Naive thymus-derived CD4-positive, alpha-beta T cell (primary cell): ENCODE data around the gene NAGS. TPM values are rescaled to one million over a fixed set of nuclear protein-coding genes. Genes with fewer than 3 reads are reported as not detected.
A peak's percentile ranks its signal among the peaks of the same experiment; 100 is the strongest.
"Not testable (repeated sequence)": the region's sequence is repeated elsewhere in the genome, so short reads cannot be mapped to it uniquely, and the experiment has no call there.

Experiments
- ATAC-seq: fragments of 150-1000 bp; cut with Tn5 transposase; 2 replicates; pipeline ENCODE4 v1.10.0; 2021; ENCODE audit warnings: mild to moderate bottlenecking, moderate library complexity
- CTCF ChIA-PET: fragments of 350-600 bp; sonication (Branson Sonifier 250); formaldehyde crosslinking; loops from one replicate; lab custom pipeline; 2021; ENCODE audit warnings: antibody characterized with exemption; lab: Charles Lee
- POLR2A ChIA-PET: fragments of 350-600 bp; sonication (Branson Sonifier 250); formaldehyde crosslinking; loops from one replicate; lab custom pipeline; 2021; ENCODE audit warnings: antibody characterized with exemption, inconsistent platforms; lab: Charles Lee
- DNase-seq, 9 donors: peaks; one replicate each; pipeline versions ENCODE4 v3.0.0 to v3.0.0-alpha.2; 2020 to 2022; ENCODE audit warnings: mixed read lengths in 1 of 9
- H3K27ac ChIP-seq: one replicate; pipeline ENCODE4 v1.7.0; 2013; ENCODE audit warnings: mild to moderate bottlenecking, low read depth, low read length, moderate library complexity
- H3K27me3 ChIP-seq, 2 donors: one replicate each; pipeline ENCODE4 v1.7.0; 2013; ENCODE audit warnings: low read length in 2 of 2, mild to moderate bottlenecking in 2 of 2, moderate library complexity in 2 of 2; ENCODE audit not compliant: control insufficient read depth in 2 of 2, insufficient read depth in 2 of 2
- H3K36me3 ChIP-seq, 3 experiments: 1 replicate in 2 of 3; 2 replicates in 1 of 3; pipeline ENCODE4 v1.7.0; 2013; ENCODE audit warnings: low read length in 3 of 3, mild to moderate bottlenecking in 3 of 3, moderate library complexity in 1 of 3; ENCODE audit not compliant: insufficient read depth in 3 of 3, control insufficient read depth in 2 of 3
- H3K4me1 ChIP-seq, 2 donors: one replicate each; pipeline ENCODE4 v1.7.0; 2013; ENCODE audit warnings: low read length in 2 of 2, mild to moderate bottlenecking in 2 of 2, moderate library complexity in 1 of 2; ENCODE audit not compliant: control insufficient read depth in 2 of 2, insufficient read depth in 2 of 2
- H3K4me3 ChIP-seq: 2 replicates; pipeline ENCODE4 v1.7.0; 2013; ENCODE audit warnings: mild to moderate bottlenecking, low read length
- H3K9me3 ChIP-seq, 3 experiments: 1 replicate in 2 of 3; 2 replicates in 1 of 3; pipeline ENCODE4 v1.7.0; 2013; ENCODE audit warnings: low read length in 3 of 3; ENCODE audit not compliant: control insufficient read depth in 2 of 3
- H3K27ac Mint-ChIP-seq, 9 donors: one replicate each; pipeline ENCODE4 v1.8.0; 2020 to 2022; ENCODE audit warnings: mixed read lengths in 9 of 9, mild to moderate bottlenecking in 8 of 9, moderate library complexity in 5 of 9, inconsistent platforms in 2 of 9
- H3K27me3 Mint-ChIP-seq, 5 donors: one replicate each; pipeline ENCODE4 v1.8.0; 2021 to 2022; ENCODE audit warnings: mixed read lengths in 5 of 5, mild to moderate bottlenecking in 1 of 5
- H3K36me3 Mint-ChIP-seq, 5 donors: one replicate each; pipeline ENCODE4 v1.8.0; 2020 to 2022; ENCODE audit warnings: mixed read lengths in 5 of 5, mild to moderate bottlenecking in 3 of 5, inconsistent platforms in 1 of 5
- H3K4me1 Mint-ChIP-seq, 7 donors: one replicate each; pipeline ENCODE4 v1.8.0; 2020 to 2022; ENCODE audit warnings: mixed read lengths in 7 of 7, mild to moderate bottlenecking in 3 of 7, inconsistent platforms in 1 of 7
- H3K4me3 Mint-ChIP-seq, 10 donors: one replicate each; pipeline ENCODE4 v1.8.0; 2020 to 2022; ENCODE audit warnings: mild to moderate bottlenecking in 10 of 10, mixed read lengths in 10 of 10, moderate library complexity in 6 of 10, inconsistent platforms in 2 of 10
- H3K9me3 Mint-ChIP-seq, 11 donors: one replicate each; pipeline ENCODE4 v1.8.0; 2020 to 2022; ENCODE audit warnings: mixed read lengths in 11 of 11, mild to moderate bottlenecking in 4 of 11, inconsistent platforms in 1 of 11, moderate library complexity in 1 of 11
- intact Hi-C, 2 donors: fragments of 100-400 bp; cut with micrococcal nuclease; formaldehyde crosslinking; loops; one replicate each; pipeline ENCODE4 v1.15.1; 2023
- polyA plus RNA-seq, 2 donors: library from polyadenylated mRNA; unstranded; fragments of 300-500 nt; fragmentation: Illumina TruSeq; gene quantifications; one replicate each; pipeline ENCODE4 v1.2.3, GENCODE V29; 2021
- total RNA-seq, 6 experiments: library from RNA in 5 of 6; stranded (reverse) in 5 of 6; gene quantifications; 1 replicate in 5 of 6; 2 replicates in 1 of 6; pipeline ENCODE4 v1.2.3 and lab custom pipeline; 2021 to 2026

Gene NAGS
- total and polyA plus RNA-seq, 7 experiments from 2014 or later = 0.19 to 2.6 (median 0.41) TPM

- ATAC-seq = no peak
- Mint-ChIP-seq H3K27me3 (no peaks in the 10 kb centered on the region), H3K4me3 (no peak overlapping the region), H3K4me1 (peaks cover 0 to 10% (median 0%) of the 10 kb centered on the region in 7 donors), H3K9me3 (no peaks in the 10 kb centered on the region), H3K27ac (peak overlapping the region in 1 of 9 donors; percentile 31), H3K36me3 (peaks cover 0 to 4% (median 0%) of the 10 kb centered on the region in 5 donors)
- Histone ChIP-seq H3K4me1 (no peaks in the 10 kb centered on the region), H3K9me3 (no peaks in the 10 kb centered on the region), H3K27ac (no peak overlapping the region), H3K27me3 (no peaks in the 10 kb centered on the region), H3K4me3 (no peak overlapping the region), H3K36me3 (peaks cover 0 to 3% (median 3%) of the 10 kb centered on the region in 3 experiments)
- CTCF ChIA-PET = no interaction called here
- intact Hi-C loops = no loop called here
- POLR2A ChIA-PET = no interaction called here
- no peak for DNase-seq
These were observed 20.4 kb downstream of the NAGS start for GRCh38 chr17:44024853-44025252.

GRCh38 chr17:44029736-44030135 is 25.3 kb downstream of the NAGS start:
- H3K27ac Mint-ChIP-seq = peak overlapping the region in 1 of 9 donors; percentile 52
- H3K4me3 Mint-ChIP-seq = no peak overlapping the region
- Histone ChIP-seq H3K27ac (no peak overlapping the region), H3K27me3 (no peaks in the 10 kb centered on the region), H3K36me3 (peaks cover 3 to 31% (median 8%) of the 10 kb centered on the region in 3 experiments), H3K4me3 (no peak overlapping the region), H3K4me1 (no peaks in the 10 kb centered on the region), H3K9me3 (no peaks in the 10 kb centered on the region)
- no peaks in the 10 kb centered on the region for H3K9me3 Mint-ChIP-seq
- ATAC-seq (no peak), DNase-seq (no peak)
- H3K36me3 Mint-ChIP-seq = peaks cover 0 to 20% (median 10%) of the 10 kb centered on the region in 5 donors
- H3K4me1 Mint-ChIP-seq = peaks cover 3 to 16% (median 10%) of the 10 kb centered on the region in 7 donors
- intact Hi-C loops = no loop called here
- CTCF ChIA-PET = interaction anchor here (0.5 to 1.5 kb wide), 2 partner anchors 86 to 1662 kb away, joined by 3 to 4 read pairs; no protein-coding TSS in a partner anchor
- no peaks in the 10 kb centered on the region for H3K27me3 Mint-ChIP-seq
- POLR2A ChIA-PET = no interaction called here

DNA sequence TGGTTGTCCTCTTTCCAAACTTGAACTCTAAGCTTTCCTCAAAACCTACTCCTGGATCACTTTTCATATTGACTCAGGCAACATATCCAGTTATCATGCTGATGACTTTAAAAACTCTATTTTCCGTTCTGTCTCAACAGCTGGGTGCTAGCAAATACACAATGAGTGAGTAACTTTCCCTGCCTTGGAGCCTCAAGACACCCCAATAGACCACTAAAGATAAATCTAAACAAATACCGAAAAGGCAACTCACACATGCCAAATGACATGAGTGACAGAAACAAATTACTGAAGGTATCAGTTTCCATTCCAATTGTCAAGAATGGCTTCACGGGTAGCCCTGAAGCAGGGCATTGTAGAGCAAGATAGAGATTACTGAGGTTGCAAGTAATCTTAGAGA is 26.1 kb downstream of the NAGS start:
- no peaks in the 10 kb centered on the region for H3K27me3 ChIP-seq
- intact Hi-C loops = no loop called here
- Mint-ChIP-seq H3K4me3 (no peak overlapping the region), H3K27me3 (no peaks in the 10 kb centered on the region), H3K9me3 (no peaks in the 10 kb centered on the region), H3K4me1 (peaks cover 3 to 16% (median 10%) of the 10 kb centered on the region in 7 donors), H3K36me3 (peaks cover 0 to 20% (median 10%) of the 10 kb centered on the region in 5 donors), H3K27ac (no peak overlapping the region)
- H3K9me3 ChIP-seq = no peaks in the 10 kb centered on the region
- H3K4me3 ChIP-seq = no peak overlapping the region
- no peaks in the 10 kb centered on the region for H3K4me1 ChIP-seq
- no peak for DNase-seq
- H3K36me3 ChIP-seq = peaks cover 3 to 31% (median 8%) of the 10 kb centered on the region in 3 experiments
- POLR2A ChIA-PET = no interaction called here
- CTCF ChIA-PET = no interaction called here
- ATAC-seq = no peak
- H3K27ac ChIP-seq = no peak overlapping the region

DNA sequence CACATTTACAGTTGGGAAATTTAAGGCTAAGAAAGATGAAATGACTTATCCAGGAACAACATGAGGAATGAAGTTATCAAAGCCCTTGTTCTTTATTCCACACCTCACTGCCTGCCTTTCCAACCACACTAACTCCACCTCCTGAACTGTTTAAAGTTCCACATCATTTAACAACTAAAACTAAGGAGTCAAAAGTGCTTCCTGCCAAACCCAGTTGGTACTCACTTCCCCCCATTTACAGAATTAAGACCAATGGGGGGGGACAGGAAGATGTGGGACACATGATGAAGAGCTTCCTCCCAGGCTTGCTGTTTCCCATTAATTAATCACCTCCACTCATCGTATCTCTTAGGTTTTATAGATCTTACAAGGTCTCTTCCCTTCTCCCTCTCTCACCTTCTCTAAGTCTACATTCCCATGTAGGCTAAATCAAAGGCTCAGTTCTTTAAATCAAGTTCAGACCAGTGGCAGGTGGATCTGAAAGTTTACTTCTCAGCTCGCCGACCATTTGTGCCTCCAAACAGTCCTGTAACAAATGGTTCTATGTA is 29.5 kb downstream of the NAGS start:
- ATAC-seq (no peak), DNase-seq (no peak)
- Histone ChIP-seq H3K27me3 (no peaks in the 10 kb centered on the region), H3K27ac (no peak overlapping the region), H3K36me3 (peaks cover 3 to 57% (median 11%) of the 10 kb centered on the region in 3 experiments), H3K4me3 (no peak overlapping the region), H3K9me3 (no peaks in the 10 kb centered on the region), H3K4me1 (no peaks in the 10 kb centered on the region)
- intact Hi-C loops = no loop called here
- Mint-ChIP-seq H3K9me3 (no peaks in the 10 kb centered on the region), H3K27ac (peak overlapping the region in 2 of 9 donors; percentile 3 to 36), H3K4me3 (peak overlapping the region in 1 of 10 donors; percentile 2), H3K36me3 (peaks cover 6 to 28% (median 10%) of the 10 kb centered on the region in 5 donors), H3K27me3 (no peaks in the 10 kb centered on the region), H3K4me1 (peaks cover 3 to 16% (median 10%) of the 10 kb centered on the region in 7 donors)
- ChIA-PET CTCF (no interaction called here), POLR2A (no interaction called here)

GRCh38 chr17:44034688-44035087 is 30.3 kb downstream of the NAGS start:
- POLR2A ChIA-PET, CTCF ChIA-PET, DNase-seq, H3K27ac ChIP-seq, intact Hi-C loops, H3K9me3 ChIP-seq, ATAC-seq, H3K4me1 ChIP-seq, H3K27ac Mint-ChIP-seq, H3K27me3 ChIP-seq, H3K4me3 ChIP-seq, H3K4me3 Mint-ChIP-seq, H3K9me3 Mint-ChIP-seq, H3K27me3 Mint-ChIP-seq: not testable (repeated sequence)
- peaks cover 8 to 28% (median 12%) of the 10 kb centered on the region in 5 donors for H3K36me3 Mint-ChIP-seq
- peaks cover 3 to 10% (median 9%) of the 10 kb centered on the region in 7 donors for H3K4me1 Mint-ChIP-seq
- peaks cover 2 to 61% (median 11%) of the 10 kb centered on the region in 3 experiments for H3K36me3 ChIP-seq

- no peaks in the 10 kb centered on the region for H3K4me1 ChIP-seq
- intact Hi-C loops = no loop called here
- Mint-ChIP-seq H3K27ac (no peak overlapping the region), H3K9me3 (no peaks in the 10 kb centered on the region), H3K36me3 (peaks cover 9 to 31% (median 13%) of the 10 kb centered on the region in 5 donors), H3K4me1 (peaks cover 12 to 22% (median 19%) of the 10 kb centered on the region in 7 donors), H3K4me3 (no peak overlapping the region), H3K27me3 (no peaks in the 10 kb centered on the region)
- ChIA-PET POLR2A (no interaction called here), CTCF (no interaction called here)
- H3K4me3 ChIP-seq = no peak overlapping the region
- H3K27ac ChIP-seq = no peak overlapping the region
- no peaks in the 10 kb centered on the region for H3K27me3 ChIP-seq
- ATAC-seq = no peak
- no peaks in the 10 kb centered on the region for H3K9me3 ChIP-seq
- H3K36me3 ChIP-seq = peaks cover 0 to 54% (median 6%) of the 10 kb centered on the region in 3 experiments
- no peak for DNase-seq
These were observed 33.0 kb downstream of the NAGS start for GRCh38 chr17:44037471-44037870.

GRCh38 chr17:44038604-44039011 is 34.2 kb downstream of the NAGS start:
- Mint-ChIP-seq H3K27ac (no peak overlapping the region), H3K4me3 (no peak overlapping the region), H3K9me3 (no peaks in the 10 kb centered on the region), H3K4me1 (peaks cover 16 to 23% (median 19%) of the 10 kb centered on the region in 7 donors), H3K36me3 (peaks cover 9 to 28% (median 11%) of the 10 kb centered on the region in 5 donors), H3K27me3 (no peaks in the 10 kb centered on the region)
- H3K4me1 ChIP-seq = no peaks in the 10 kb centered on the region
- ATAC-seq = no peak
- intact Hi-C loops = no loop called here
- POLR2A ChIA-PET = no interaction called here
- no peak for DNase-seq
- H3K27me3 ChIP-seq = no peaks in the 10 kb centered on the region
- no peak overlapping the region for H3K27ac ChIP-seq
- no peak overlapping the region for H3K4me3 ChIP-seq
- H3K9me3 ChIP-seq = no peaks in the 10 kb centered on the region
- H3K36me3 ChIP-seq = peaks cover 0 to 44% (median 3%) of the 10 kb centered on the region in 3 experiments
- CTCF ChIA-PET = interaction anchor here (0.6 to 1.3 kb wide), 3 partner anchors 95 to 1737 kb away, joined by 3 to 5 read pairs (median 3); no protein-coding TSS in a partner anchor
